PC-9 (cell line): Measurements from ENCODE around the gene SLC25A44.

Experiments
- CTCF ChIP-seq: fragments of 200-600 bp; sonication (generic); conservative IDR thresholded peaks from 2 replicates; pipeline ENCODE4 v1.6.1; 2017; ENCODE audit warnings: mixed run types, antibody characterized with exemption, mild to moderate bottlenecking, moderate library complexity
- EZH2 ChIP-seq: fragments of 200-600 bp; sonication (generic); IDR thresholded peaks from 2 replicates; pipeline ENCODE4 v1.8.0; 2017; ENCODE audit warnings: antibody characterized with exemption, low read depth

- no peak for TF ChIP-seq CTCF
- TF ChIP-seq EZH2: no peak
Observed at GRCh38 chr1:156154317-156154749, 39.6 kb upstream of the SLC25A44 start.
